HG02852 (cell line): ENCODE data around the gene NCR3LG1.

Source experiments
- ATAC-seq: cut with Tn5 transposase; IDR thresholded peaks from one replicate; pipeline ENCODE4 v1.9.1; 2021; ENCODE audit warnings: mild to moderate bottlenecking, moderate library complexity; ENCODE audit not compliant: unreplicated experiment

The NCR3LG1 gene

DNA sequence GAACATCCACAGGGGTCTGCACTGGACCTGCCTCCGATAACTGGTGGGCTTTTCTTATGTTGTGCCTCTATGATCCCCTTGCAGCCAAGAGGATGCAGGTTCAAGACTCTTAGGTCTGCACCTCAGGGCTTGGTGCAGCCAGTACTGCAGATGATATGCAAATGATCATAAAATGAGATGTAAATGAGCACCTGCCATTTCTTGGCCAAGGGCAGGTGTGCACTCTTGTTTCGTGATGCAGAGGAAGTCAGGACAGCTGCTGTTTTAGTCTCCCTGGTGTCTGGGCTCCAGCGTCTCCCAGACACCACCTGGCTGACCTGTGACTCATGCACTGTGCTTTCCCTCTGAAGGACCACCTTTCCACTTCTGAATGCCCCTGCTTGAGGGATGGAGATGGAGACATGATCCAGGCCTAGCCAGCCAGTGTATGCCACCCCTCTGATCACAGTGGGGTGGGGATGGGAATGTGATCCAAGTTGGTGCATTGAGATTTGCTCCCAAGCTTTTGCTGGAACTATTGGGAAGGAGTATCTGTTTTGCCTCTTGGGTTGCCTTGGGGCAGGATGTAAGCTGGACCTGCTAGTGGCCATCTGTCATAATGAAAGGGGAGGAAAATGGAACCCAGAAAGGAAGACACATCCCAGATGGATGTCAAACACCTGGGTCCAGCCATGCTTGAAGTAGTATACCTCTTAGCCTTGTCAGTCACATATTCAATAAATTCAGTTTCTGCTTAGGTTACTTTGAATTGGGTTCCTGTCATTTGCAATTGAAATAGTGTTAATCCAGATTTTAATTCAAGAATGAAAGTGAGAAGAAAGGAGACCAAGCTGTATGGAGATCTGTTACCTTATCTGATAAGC lies 40.1 kb downstream of the NCR3LG1 start:
- no peak for ATAC-seq

GRCh38 chr11:17392872-17393271 lies 41.3 kb downstream of the NCR3LG1 start:
- ATAC-seq = no peak

DNA sequence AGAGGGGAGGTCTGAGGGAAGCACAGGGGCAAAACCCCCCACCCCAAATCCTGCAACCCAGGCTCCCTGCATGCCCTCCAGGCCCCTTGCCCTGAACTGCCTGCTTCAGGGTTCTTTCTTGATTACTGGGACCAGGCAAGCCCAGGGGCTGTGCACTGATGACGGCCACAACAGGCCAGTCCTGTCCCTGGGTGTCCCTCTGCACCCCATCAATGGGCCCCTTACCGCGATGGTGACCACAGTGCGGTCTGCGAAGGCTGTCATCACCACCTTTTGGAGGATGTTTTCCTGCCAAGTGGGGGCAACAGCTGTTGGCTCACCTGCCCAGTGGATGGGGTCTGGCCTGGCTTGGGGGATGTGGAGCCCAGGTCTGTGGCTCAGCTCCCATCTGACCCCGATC lies 41.9 kb downstream of the NCR3LG1 start:
- ATAC-seq = no peak

- ATAC-seq = no peak
Measured at GRCh38 chr11:17394743-17395390, 43.3 kb downstream of the NCR3LG1 start.

GRCh38 chr11:17395554-17395961 lies 44.0 kb downstream of the NCR3LG1 start:
- no peak for ATAC-seq

- ATAC-seq = no peak
Measured at GRCh38 chr11:17395978-17396377, 44.4 kb downstream of the NCR3LG1 start.

GRCh38 chr11:17396598-17397310 lies 45.2 kb downstream of the NCR3LG1 start:
- ATAC-seq = no peak

GRCh38 chr11:17397311-17398002 lies 45.9 kb downstream of the NCR3LG1 start:
- ATAC-seq = no peak

- no peak for ATAC-seq
Measured at GRCh38 chr11:17399236-17399635, 47.6 kb downstream of the NCR3LG1 start.

DNA sequence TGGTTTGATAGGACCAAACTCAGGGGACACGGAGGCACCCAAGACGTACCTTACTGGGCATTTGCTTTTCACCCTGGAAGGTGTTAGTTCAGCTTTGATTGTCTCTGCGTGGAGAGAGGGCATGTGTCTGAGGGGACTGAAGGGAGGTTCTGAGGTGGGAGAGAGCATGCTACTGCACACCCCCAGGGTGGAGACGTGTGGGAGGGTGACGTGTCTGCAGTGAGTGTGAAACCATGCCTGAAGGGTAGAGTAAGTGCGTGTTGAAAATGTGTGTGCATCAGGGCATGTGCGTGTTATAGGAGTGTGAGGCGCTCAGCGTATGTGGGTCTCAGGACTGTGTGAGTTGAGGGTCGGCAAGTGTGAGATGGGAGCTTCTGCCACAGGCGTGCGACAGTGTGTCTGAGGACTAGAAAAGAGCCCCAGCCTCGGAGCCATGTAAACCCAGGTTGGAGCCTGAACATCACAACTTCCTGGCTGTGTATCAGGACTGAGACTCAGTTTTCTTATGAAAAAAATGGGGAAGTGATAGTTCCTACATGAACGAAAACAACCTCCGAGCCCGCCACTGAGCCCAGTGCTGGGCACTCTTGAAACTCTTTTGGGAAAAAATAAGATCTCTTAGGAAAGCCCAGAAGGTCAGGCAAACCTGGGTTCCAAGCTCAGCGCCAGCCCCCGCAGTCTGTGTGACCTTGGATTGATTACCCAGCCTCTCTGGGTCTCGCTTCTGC lies 48.6 kb downstream of the NCR3LG1 start:
- no peak for ATAC-seq

DNA sequence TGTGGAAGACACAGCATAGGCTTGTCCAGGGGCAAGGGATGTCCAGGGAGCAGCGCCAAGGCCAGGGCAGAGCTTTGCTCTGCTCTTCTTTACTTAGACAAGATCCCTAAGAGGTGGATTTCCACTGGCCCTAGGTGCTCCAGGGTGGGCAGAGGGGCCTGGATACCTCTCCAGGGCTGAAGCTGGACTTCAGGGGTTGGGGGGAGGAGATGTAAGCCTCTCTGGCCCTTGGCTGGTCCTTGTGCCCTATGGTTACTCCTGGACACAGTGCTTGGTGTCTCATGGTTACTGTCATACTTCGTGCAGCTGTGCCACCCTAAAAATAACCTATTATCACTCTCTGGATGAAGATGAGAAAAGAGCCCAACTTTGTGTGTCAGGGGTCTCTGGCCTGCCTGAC lies 49.7 kb downstream of the NCR3LG1 start:
- ATAC-seq = no peak

DNA sequence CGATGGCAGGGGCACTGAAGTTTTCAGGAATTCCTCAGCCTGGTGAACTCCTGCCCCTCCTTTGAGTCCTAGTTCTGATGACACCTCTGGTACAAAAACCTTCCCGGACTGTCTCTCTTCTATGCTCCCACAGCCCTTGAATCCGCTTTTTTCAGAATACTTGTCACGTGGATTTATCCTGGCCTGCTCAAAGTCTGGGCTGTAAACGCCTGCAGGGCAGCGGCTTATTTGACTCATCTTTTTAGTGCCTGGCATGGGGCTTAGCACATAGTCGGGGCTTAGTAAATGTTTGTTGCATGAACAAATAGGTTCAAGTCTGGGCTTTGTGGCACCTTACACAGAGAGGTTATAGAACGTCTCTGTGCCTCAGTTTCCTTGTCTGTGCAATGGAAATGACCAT lies 50.2 kb downstream of the NCR3LG1 start:
- ATAC-seq = no peak

- no peak for ATAC-seq
Measured at GRCh38 chr11:17402486-17402885, 50.9 kb downstream of the NCR3LG1 start.

DNA sequence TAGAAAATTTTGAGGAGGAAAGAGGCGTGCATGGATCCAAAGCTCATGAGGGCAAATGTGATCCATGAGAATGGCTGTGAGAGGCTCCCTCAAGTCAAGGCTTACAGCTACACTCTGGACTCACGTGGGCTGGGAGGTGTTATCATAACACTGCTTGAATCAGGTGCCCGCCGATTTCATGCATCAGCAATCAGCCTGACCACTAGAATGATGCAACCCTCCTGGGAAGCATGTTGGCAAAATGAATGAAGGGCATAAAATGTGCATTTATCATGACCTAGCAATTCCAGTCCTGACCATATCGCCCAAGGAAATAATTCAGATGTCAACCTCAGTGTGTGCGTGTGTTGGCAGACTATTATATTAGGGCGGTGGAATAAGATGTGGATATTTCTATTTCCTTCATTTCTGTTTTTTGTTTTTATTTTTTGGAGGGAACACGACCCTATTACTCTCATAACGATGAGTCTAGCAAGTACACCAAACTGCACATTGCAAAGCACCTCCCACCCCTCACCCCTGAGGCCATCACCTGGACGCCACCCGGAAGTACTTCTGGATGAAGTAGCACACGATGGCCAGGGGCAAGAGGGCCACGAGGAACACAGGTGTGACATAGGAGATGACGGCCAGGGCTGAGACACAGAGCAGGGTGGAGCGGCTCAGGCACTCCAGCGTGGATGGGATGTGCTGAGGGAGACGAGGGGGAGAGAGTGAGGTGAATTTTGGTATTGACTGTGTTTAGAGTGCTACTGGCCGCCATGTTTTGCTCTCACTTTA lies 52.6 kb downstream of the NCR3LG1 start:
- ATAC-seq = no peak

DNA sequence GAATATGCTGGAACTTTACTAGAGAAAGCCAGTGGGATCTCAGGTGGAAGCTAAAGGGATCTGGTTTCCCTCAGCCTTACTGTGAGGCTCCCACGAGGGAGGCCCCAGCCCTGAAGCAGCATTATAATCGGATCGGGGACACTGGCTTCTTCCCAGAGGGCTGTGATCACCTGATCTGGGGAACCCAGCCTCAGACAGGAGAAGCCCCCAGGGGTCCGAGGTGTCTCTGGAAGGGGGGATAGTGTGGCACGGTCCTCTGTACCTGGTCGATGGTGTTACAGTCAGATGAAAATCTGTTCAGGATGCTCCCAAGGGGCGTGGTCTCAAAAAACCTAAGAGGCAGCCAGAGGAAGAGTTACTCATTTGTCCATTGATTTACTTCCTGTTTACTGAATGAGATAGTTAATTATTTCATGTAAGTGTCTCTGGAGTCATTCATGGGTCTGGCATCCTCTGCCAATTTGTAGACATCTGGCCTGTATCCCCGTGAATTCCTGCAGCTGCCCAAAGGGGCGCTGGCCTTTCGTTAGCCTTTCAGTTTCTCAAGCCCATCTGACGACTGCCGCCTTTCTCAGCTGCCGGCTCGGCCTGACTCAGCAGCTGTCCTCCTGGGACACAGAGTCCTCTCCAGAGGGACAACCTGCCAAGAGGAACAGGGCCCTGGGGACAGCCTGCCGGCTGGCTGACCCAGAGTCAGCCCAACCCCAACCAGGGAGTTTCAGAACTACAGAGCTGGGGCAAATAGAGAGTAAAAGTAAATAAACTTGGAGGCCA lies 53.8 kb downstream of the NCR3LG1 start:
- ATAC-seq = no peak

GRCh38 chr11:17406082-17406817 lies 54.6 kb downstream of the NCR3LG1 start:
- ATAC-seq = no peak

DNA sequence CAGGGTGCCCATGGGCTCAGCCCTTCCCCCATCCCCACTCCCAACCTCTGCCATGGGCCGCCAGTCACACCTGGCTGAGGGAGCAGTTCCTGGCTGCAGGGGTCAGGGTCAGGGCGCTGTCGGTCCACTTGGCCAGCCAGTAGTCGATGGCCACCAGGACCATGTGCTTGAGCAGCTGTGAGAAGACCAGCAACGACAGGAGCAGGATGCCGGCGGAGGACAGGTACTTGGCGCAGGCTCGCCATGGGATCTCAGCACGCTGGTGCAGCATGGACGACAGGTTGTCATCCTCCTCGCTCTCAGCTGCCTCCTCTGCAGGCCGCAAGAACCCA lies 55.2 kb downstream of the NCR3LG1 start:
- no peak for ATAC-seq

- ATAC-seq = no peak
Measured at GRCh38 chr11:17407575-17407974, 56.0 kb downstream of the NCR3LG1 start.
